GM18498 (cell line): ENCODE measurements around the gene SDF4.
A peak's percentile ranks its signal among the peaks of the same experiment; 100 is the strongest.

Source experiments
- ATAC-seq: cut with Tn5 transposase; IDR thresholded peaks from one replicate; pipeline ENCODE4 v1.9.1; 2021; ENCODE audit warnings: mild to moderate bottlenecking, moderate library complexity; ENCODE audit not compliant: unreplicated experiment

SDF4 gene

GRCh38 chr1:1231400-1232207 is at the start of gene SDF4:
Gene SDF4 (minus strand): TSS chr1:1232001. CDS start chr1:1228772, 3,229 bp downstream.
- peak; percentile 93 for ATAC-seq

GRCh38 chr1:1280782-1281481 is 49.1 kb upstream of the SDF4 start:
- ATAC-seq = no peak

GRCh38 chr1:1279028-1279427 is 47.2 kb upstream of the SDF4 start:
- no peak for ATAC-seq

- no peak for ATAC-seq
Observed at GRCh38 chr1:1278620-1279019, 46.8 kb upstream of the SDF4 start.

- no peak for ATAC-seq
Observed at GRCh38 chr1:1275836-1276235, 44.0 kb upstream of the SDF4 start.

- no peak for ATAC-seq
Observed at GRCh38 chr1:1274931-1275431, 43.2 kb upstream of the SDF4 start.

GRCh38 chr1:1274299-1274930 is 42.6 kb upstream of the SDF4 start:
- ATAC-seq = peak; percentile 26

- peak; percentile 89 for ATAC-seq
Observed at GRCh38 chr1:1273512-1274298, 41.9 kb upstream of the SDF4 start, which contains the start of gene UBE2J2. Gene UBE2J2 (minus strand): TSS chr1:1273854. CDS start chr1:1267992, 5,862 bp downstream.

- peak; percentile 18 for ATAC-seq
Observed at GRCh38 chr1:1273209-1273511, 41.4 kb upstream of the SDF4 start.

GRCh38 chr1:1272341-1273208 is 40.8 kb upstream of the SDF4 start:
- peak; percentile 3 for ATAC-seq

- ATAC-seq = no peak
Observed at GRCh38 chr1:1270813-1271212, 39.0 kb upstream of the SDF4 start.

- no peak for ATAC-seq
Observed at GRCh38 chr1:1268284-1268682, 36.5 kb upstream of the SDF4 start.

GRCh38 chr1:1267488-1268283 is 35.9 kb upstream of the SDF4 start:
- ATAC-seq = no peak

- ATAC-seq = no peak
Observed at GRCh38 chr1:1264868-1265272, 33.1 kb upstream of the SDF4 start.

- no peak for ATAC-seq
Observed at GRCh38 chr1:1264026-1264425, 32.2 kb upstream of the SDF4 start.

GRCh38 chr1:1262758-1263157 is 31.0 kb upstream of the SDF4 start:
- no peak for ATAC-seq

- ATAC-seq = no peak
Observed at GRCh38 chr1:1262071-1262470, 30.3 kb upstream of the SDF4 start.

- no peak for ATAC-seq
Observed at GRCh38 chr1:1260843-1261560, 29.2 kb upstream of the SDF4 start.
